H1 (cell line): ENCODE results near the gene PNPLA3. TPM values are rescaled to one million over a fixed set of nuclear protein-coding genes. Genes with fewer than 3 reads are reported as not detected.

Experiments
- ASH2L ChIP-seq: fragments of 200-600, 300-600 bp; sonication (generic); IDR thresholded peaks from one replicate; pipeline ENCODE4 v1.7.1; 2017; ENCODE audit warnings: low read length
- BCL11A ChIP-seq, 2 experiments: IDR thresholded peaks; one replicate each; pipeline ENCODE4 v1.6.1; 2011; ENCODE audit warnings: low read depth in 2 of 2, low read length in 2 of 2, mild to moderate bottlenecking in 2 of 2
- CHD7 ChIP-seq: fragments of 300-600 bp; sonication (generic); IDR thresholded peaks from 2 replicates; pipeline ENCODE4 v1.7.1; 2012; ENCODE audit warnings: low read length, moderate library complexity, mild to moderate bottlenecking, inconsistent platforms; ENCODE audit not compliant: insufficient replicate concordance
- CTCF ChIP-seq, 3 experiments: IDR thresholded peaks; 1 replicate in 2 of 3; 2 replicates in 1 of 3; pipeline versions ENCODE4 v1.5.1 to v1.6.1; 2011; ENCODE audit warnings: low read length in 3 of 3, mild to moderate bottlenecking in 3 of 3, inconsistent platforms in 2 of 3, low read depth in 1 of 3, moderate library complexity in 1 of 3; ENCODE audit not compliant: insufficient read depth in 1 of 3; ENCODE audit errors: control extremely low read depth in 1 of 3
- EZH2 ChIP-seq: fragments of 200-600 bp; sonication (generic); IDR thresholded peaks from 2 replicates; pipeline ENCODE4 v1.7.1; 2012; ENCODE audit warnings: low read depth, mild to moderate bottlenecking, moderate library complexity, low read length, inconsistent platforms; ENCODE audit not compliant: severe bottlenecking
- FOSL1 ChIP-seq: IDR thresholded peaks from 2 replicates; pipeline ENCODE4 v1.6.1; 2011; ENCODE audit warnings: mild to moderate bottlenecking, low read depth, low read length, moderate library complexity; ENCODE audit not compliant: insufficient read depth
- MAFK ChIP-seq: IDR thresholded peaks from 2 replicates; pipeline ENCODE4 v1.6.1; 2012; ENCODE audit warnings: low read depth, mild to moderate bottlenecking, improper control_type of control experiment, low read length
- RNF2 ChIP-seq: fragments of 200-900, 300-1000 bp; sonication (generic); IDR thresholded peaks from 2 replicates; pipeline ENCODE4 v1.7.1; 2016; ENCODE audit warnings: borderline replicate concordance, low read depth, mild to moderate bottlenecking, antibody characterized with exemption, low read length; ENCODE audit not compliant: poor library complexity, severe bottlenecking; ENCODE audit errors: missing control alignments
- TBP ChIP-seq: IDR thresholded peaks from 2 replicates; pipeline ENCODE4 v1.6.1; 2011; ENCODE audit warnings: low read depth, low read length, improper control_type of control experiment
- polyA plus RNA-seq, 7 experiments: library from polyadenylated mRNA; depleted of rRNA in 3 of 7; stranded (reverse) in 5 of 7; unstranded in 2 of 7; fragments of >200 nt in 5 of 7; fragments of 200-250 nt in 2 of 7; gene quantifications; 1 replicate in 5 of 7; 2 replicates in 1 of 7; 4 replicates in 1 of 7; pipeline versions ENCODE4 v1.2.1 to v1.2.3, GENCODE V29; 2011 to 2013; ENCODE audit warnings: missing spikeins in 2 of 7, mixed read lengths in 2 of 7
- total RNA-seq: library from RNA; stranded (reverse); fragmentation: NEBNext Ultra II Directional; extraction: Animal tissue kit (Norgen Biotek cat#: 25700); gene quantifications from 2 replicates; pipeline ENCODE4 v1.2.1, GENCODE V29; 2021

The PNPLA3 gene
- total and polyA plus RNA-seq, 2 of the 8 experiments (the other 6 are each of a cell fraction or from before 2014, with no cell fraction given) = 17.5 to 23.4 TPM

DNA sequence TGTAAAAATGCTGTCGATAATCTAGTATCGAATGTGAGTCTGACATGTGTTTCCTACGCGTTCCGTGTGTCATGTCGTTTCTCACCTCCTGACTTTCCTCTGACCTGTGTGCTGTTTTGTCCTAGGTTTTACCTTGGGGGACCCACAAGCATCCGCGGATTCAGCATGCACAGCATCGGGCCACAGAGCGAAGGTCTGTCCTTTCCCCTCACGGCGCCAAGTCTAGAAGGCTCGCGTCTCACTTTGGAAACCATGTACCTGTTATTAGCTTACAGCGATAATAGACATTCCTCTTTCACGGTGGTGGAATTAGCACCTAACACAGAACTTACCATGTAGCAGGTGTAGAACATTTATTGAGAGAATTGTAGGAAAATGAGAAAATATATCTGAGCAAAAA is 60.2 kb downstream of the PNPLA3 start (continued):
- no peak for TF ChIP-seq CHD7
- no peak for TF ChIP-seq BCL11A (IDR thresholded peaks at IDR 0.05; ENCODE audit: low read depth in 2 of 2, low read length in 2 of 2)
- TF ChIP-seq ASH2L = no peak
- no peak for TF ChIP-seq TBP
- no peak for TF ChIP-seq EZH2
- TF ChIP-seq CTCF (IDR thresholded peaks at IDR 0.05; ENCODE audit: control extremely low read depth in 1 of 3, insufficient read depth in 1 of 3, low read depth in 1 of 3, low read length in 3 of 3) = no peak
- TF ChIP-seq FOSL1 = no peak
- no peak for TF ChIP-seq RNF2
- no peak for TF ChIP-seq MAFK
